Hippocampal formation (tissue), 2 donors: ENCODE data around the gene SHISA5.

Source experiments
- DNase-seq, 2 donors: peaks; one replicate each; lab custom pipeline; 2025; lab: John Stamatoyannopoulos, UW

SHISA5 gene

GRCh38 chr3:48431224-48432029, 72.5 kb downstream of the SHISA5 start:
- DNase-seq, result no peak

DNA sequence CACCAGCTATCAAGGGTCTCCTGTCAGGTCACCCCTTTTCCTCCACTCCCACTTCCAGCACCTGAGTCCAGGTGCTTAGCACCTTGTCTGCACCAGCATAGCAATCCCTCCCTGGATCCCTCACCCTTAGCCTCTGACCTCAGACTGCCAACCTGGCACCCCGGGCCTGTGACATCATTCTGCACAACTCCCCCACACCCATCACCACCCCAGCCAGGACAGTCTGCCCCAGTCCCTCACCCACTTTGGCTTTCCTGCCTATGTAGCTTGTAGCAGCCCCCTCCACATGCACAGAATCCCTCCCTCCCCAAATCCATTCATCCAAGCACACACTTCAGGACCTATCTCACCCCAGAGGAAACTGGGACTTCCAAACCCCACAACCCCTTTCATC, 73.3 kb downstream of the SHISA5 start:
- DNase-seq, result no peak

- no peak for DNase-seq
Measured at GRCh38 chr3:48429960-48430707, 73.8 kb downstream of the SHISA5 start, which contains the start of gene PLXNB1. PLXNB1 (minus strand) TSS chr3:48430086; CDS start chr3:48424611, 5,475 bp downstream.

DNA sequence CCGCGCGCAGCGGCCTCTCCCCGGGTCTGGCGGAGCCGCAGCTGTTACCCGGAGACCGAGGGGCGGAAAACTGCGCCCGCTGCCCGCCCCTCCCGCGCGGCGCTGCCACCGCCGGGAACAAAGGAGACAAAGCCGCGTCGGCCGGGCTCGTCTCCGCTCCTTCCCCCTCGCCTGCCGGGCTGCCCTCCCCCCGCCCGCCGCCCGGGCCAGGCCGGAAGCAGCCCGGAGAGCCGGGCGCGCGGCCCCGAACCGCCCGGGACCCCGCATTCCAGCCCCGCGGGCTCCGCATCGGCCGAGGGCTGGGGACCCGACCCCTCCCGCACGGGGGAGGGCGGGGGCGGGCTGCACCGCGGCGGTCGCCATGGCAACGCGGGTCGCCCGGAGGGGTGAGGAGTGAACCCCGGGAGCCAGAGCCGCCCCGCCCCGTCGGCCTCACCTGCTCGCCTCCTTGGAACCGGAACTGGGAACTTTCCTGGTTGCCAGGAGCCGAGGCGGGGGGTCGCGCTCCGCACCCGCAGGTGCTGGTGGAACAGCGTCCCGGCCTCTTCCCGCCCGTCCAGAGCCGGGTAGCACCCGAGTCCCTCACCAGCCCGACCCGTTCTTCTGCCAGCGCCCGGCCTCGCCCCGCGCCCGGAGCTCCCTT, 74.5 kb downstream of the SHISA5 start:
- DNase-seq, result peak; percentile 77 to 83

DNA sequence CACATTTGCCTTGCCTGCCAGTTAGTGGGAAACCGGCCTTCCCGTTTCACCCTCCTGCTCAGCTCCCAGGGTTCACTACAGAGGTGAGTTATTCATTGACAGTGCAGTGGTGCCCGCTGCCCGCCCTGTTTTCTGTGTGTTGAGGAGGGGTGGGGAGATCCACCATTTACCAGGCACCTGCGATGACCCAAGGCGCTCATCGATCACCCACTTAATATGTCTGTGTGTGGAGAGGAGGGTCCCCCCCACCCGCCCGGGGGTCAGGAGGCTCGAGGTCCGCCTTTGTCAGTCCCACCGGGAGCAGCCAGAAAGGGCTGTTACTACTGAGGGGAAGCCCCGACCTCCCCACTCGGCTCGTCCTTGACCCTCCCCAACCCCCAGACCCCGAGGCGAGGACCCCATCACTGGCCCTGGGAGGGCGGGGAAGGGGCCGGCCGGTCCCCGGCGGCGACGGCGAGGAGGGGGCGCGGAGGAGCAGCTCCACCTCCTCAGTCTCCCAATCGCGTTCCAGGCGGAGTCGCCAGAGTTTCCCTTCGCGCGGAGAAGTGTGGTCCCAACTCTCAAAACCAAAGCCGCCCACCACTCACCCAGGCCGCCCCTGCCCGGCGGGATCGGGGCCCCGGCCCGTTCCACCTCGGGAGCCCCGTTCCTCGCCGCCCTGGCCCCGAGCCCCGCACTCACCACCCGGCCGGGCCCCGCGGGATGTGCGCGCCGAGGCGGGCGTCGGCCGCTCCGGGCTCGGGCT, 75.2 kb downstream of the SHISA5 start:
- DNase-seq, result peak in 1 of 2 donors; percentile 64

DNA sequence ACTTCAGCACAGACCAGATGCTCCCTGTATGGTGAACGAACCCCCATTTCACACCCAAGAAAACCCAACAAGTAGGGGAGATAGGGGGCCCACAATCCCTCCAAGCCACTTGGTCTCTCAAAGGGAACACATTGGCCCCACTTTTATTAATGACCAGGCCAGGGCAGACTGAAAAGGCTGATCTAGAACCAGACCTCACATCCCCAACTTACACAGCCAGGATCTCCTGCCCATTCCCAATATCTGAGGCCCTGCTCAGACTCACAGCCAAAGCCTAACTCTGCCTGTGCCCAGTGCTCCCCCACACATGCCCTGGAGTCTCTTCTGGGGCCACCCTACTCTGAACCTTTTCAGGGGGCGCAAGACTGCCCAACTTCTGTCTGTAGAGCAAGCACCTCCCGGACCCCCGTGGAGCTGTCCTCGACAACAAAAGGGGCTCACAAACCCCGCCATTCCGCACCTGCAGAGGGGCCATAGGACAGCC, 75.8 kb downstream of the SHISA5 start:
- DNase-seq, result no peak

GRCh38 chr3:48427630-48427962, 76.4 kb downstream of the SHISA5 start:
- DNase-seq, result no peak

DNA sequence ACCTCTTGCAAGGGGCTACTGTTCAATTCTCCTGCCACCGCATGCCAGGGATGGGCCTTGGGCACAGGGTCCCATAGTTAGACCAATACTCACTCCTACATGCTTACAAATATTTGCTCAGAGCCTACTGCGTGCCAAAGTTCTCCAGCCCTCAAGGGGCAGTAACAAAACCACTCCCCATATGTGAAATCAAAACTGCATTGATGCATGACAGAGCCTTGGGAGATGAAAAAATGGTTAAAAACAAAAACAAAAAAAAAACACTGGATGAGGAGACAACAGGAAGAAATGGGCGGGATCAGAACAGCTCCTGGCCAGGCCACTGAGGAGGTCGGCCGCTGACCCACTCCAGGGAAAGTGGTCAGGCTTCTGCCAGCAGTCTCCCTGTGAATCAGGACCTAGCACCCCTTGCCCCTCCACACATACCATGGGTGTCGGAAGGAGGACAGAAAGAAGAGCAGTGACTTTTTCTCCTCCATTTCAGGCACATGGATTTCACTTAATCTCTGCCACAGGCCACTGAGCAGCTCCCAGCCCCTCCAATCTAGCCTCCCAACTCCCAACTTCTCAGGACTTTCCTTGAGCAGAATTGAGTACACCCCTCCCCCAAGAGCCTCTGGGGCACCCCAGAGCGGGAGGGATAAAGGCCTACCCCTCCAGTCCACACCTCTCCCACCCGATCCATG, 76.9 kb downstream of the SHISA5 start:
- peak; percentile 38 to 52 for DNase-seq

DNA sequence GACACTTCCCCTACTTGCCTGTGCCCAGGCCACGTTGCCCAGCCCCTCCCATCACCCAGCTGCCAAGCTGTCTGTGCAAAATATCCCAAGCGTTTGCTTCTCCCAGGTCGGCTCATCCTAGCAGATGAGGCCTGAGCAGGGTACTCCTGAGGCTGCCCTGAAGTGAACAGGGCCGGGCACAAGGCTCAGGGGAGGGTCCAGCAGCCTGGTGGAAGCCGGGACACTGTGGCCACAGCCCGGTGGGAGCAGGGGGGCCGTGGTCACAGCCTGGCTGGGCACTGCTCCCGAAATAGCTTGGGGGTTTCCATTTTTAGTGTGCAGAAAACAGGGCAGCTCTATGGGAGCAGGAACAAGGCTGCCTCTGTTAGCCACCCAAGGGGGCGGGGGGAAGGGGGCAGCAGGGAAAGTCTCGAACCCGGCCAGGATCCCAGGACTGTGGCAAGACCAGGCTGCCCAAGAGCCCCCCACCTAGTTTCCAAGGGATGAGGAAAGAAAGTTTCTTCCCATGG, 77.5 kb downstream of the SHISA5 start:
- DNase-seq, result peak; percentile 93 to 95

DNA sequence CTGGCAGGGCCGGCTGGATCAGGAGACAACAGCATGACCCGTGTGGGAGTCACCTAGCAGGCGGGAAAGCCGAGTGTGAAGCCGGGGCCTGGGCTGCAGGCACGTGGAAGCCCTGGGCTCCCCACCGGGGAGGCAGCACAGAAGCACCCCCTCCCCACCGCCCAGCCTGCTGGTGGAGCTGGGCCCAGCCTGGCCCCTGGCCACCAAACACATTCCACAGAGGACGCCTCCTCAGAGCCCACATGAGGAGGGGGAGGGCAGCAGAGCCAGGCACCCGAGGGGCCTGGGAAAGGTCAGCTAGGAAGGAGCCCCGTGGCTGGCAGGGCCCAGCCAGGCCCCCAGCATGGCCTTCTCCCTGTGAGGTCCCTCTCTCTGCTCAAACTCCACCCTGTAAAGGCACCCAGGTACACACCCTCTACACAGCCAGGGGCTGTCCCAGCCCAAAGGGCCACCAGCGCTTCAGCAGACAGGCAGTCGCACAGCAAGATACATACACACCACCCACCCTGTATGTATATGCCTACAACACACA, 78.6 kb downstream of the SHISA5 start:
- DNase-seq, result peak; percentile 41 to 66

DNA sequence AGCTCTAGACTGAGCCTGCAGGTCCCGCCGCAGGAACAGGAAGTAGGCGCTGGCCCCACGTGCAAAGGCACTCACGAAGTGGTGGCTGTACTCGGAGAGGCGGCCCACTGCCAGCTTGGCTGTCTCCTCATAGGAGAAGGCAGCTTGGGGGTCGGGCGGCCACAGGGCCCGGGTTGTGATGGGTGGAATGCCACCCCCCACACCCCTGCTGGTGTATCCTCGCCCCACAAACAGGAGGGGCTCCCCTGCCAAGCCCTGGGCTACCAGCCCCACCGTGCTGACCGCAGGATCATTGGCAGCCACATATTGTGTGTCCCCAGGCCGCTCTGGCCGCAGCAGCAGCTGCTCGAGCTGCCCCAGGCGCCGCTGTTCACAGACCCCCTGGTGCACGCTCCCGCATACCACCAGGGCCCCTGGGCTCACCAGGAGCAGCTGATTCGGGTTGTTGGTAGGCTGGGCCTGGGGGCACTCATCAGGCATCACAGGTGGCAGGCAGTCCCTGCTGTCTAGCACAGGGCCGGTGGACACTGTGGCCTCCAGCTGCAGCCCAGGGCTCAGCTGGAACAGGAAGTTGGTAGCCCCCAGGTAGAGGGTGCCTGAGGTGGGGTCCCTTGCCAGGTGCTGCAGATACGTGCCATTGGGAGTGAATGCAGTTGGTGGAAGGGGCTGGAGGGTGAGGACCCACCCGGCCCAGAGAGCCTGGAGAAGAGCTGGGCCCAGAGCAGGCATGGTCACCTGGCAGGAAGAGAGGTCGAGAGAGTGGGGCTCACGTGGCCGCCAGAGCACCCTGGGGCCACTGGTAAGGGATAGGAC, 79.9 kb downstream of the SHISA5 start:
- no peak for DNase-seq

GRCh38 chr3:48423241-48423882, 80.6 kb downstream of the SHISA5 start:
- peak; percentile 32 to 45 for DNase-seq

- no peak for DNase-seq
Measured at GRCh38 chr3:48422681-48423080, 81.3 kb downstream of the SHISA5 start.

DNA sequence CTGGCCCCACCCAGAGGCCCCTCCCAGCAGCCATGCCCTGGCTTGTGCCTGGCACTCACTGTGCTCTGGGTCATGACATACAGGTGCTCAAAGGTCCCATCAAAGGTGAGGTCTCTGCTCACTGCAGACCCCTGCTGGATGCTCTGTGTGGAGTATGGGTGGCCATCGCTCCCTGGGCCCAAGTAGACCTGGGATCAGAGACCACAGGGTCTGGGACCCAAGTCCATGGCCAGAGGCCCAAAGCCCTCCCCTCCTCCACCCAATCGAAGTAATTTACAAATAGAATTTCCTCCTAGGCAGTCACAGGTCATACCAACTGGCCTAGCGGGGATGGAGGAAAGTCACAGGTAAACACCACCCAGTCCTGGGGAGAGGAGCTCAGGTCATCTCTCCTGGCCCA, 81.7 kb downstream of the SHISA5 start:
- no peak for DNase-seq

DNA sequence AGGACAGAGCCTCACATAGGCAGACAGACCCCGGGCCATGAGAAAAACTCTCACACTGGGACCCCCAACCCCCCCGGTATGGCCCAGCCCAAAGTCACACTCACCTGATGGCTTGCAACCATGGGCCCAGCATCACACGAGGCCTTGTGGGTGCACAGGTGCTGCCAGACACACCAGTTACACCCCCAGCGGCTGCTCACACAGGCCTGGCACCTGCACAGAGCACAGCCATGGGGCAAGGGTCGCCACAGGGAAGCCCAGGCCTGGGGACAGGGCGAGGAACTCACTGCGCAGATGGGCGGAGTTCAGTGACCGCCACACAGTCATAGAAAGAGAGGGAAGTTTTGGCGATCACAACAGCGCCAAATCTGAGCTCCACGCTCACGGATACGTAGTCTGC, 83.4 kb downstream of the SHISA5 start:
- no peak for DNase-seq

- DNase-seq, result no peak
Measured at GRCh38 chr3:48419597-48419996, 84.4 kb downstream of the SHISA5 start.

DNA sequence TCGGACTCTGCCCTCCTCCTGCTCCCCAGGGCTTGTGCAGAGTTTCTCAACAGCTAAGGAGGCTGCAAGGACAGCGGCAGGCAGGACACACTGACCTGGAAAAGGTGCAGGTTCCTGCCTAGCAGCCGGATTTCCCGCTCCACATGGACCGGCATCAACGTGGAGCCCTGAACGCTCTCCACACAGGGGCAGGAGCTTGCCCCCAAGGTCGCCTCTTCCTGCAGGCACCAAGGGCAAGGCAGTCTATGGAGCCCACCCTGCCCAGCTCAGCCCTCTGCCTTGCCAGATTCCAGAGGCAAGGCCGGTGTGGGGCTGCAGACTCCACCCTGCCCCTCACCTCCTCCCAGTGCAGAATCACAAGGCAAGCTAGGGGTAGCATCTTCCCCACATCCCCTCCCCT, 84.8 kb downstream of the SHISA5 start:
- no peak for DNase-seq

- no peak for DNase-seq
Measured at GRCh38 chr3:48418651-48419050, 85.3 kb downstream of the SHISA5 start.

- DNase-seq, result no peak
Measured at GRCh38 chr3:48418140-48418539, 85.8 kb downstream of the SHISA5 start.
